Right atrium auricular region (tissue), 2 donors: Measurements from ENCODE around the gene AFAP1L1. TPM values are rescaled to one million over a fixed set of nuclear protein-coding genes. Genes with fewer than 3 reads are reported as not detected.

Experiments used
- DNase-seq: peaks from one replicate; pipeline ENCODE4 v3.0.0-alpha.2; 2019; ENCODE audit warnings: low spot score
- H3K27ac ChIP-seq, 2 donors: fragments of 200-600 bp; sonication (generic); 1 replicate in 1 of 2; 2 replicates in 1 of 2; pipeline ENCODE4 v1.5.1; 2016 to 2019
- H3K27me3 ChIP-seq, 2 donors: fragments of 200-600 bp; sonication (generic); one replicate each; pipeline versions ENCODE4 v1.5.1 to v1.6.0; 2017 to 2019
- H3K36me3 ChIP-seq: fragments of 200-600 bp; sonication (generic); one replicate; pipeline ENCODE4 v1.5.1; 2016
- H3K4me1 ChIP-seq, 2 donors: fragments of 200-600 bp; sonication (generic); one replicate each; pipeline versions ENCODE4 v1.5.1 to v1.6.0; 2017 to 2019
- H3K4me3 ChIP-seq, 2 donors: fragments of 200-600 bp; sonication (generic); 1 replicate in 1 of 2; 2 replicates in 1 of 2; pipeline ENCODE4 v1.5.1; 2017 to 2019; ENCODE audit warnings: mild to moderate bottlenecking in 1 of 2, moderate library complexity in 1 of 2
- H3K9me3 ChIP-seq, 2 donors: fragments of 200-600 bp; sonication (generic); one replicate each; pipeline ENCODE4 v1.5.1; 2019
- total RNA-seq, 2 donors: library from RNA; depleted of rRNA; stranded (reverse); fragments of >200 nt; gene quantifications; one replicate each; pipeline ENCODE4 v1.1.0, GENCODE V29; 2016
- TF ChIP-seq, protein P1 (sequence below), 2 donors: fragments of 200-600 bp; sonication (generic); IDR thresholded peaks; one replicate each; pipeline ENCODE4 v1.5.1; 2019; ENCODE audit warnings: antibody characterized with exemption in 2 of 2

The AFAP1L1 gene
- total RNA-seq, 2 donors from 2014 or later = 45.6 to 48.9 TPM

DNA sequence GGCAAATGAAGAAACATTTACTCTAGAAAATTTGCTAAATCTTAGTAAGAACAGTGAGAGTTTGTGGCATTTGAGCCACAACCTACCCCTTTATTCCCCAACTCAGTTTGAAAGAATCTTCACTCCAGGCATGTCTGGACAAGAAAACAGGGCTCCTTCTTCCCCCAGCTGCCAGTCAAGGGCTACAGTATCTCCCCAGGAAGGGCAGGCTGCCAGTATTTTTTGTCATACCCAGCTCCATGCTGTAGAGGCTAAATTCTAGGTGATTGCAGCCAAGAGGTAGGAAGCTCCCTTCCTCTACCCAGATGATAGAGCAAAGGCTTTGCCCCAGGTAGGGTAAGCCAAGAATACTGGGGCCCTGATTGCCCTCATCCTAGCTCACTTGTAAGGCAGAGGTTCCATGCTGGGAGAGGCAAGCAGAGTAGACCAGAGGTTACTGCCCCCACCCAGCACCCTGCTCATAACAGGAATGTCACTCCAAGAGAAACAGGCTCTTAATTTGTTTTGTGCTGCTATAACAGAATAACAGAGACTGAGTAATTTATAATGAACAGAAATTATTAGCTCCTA lies 53.6 kb downstream of the AFAP1L1 start:
- peaks cover 0 to 26% of the 10 kb centered on the region in 2 donors for H3K4me1 ChIP-seq
- no peak for DNase-seq
- H3K27ac ChIP-seq = no peak overlapping the region
- no peak overlapping the region for H3K4me3 ChIP-seq
- H3K27me3 ChIP-seq = no peaks in the 10 kb centered on the region
- peaks cover 69% of the 10 kb centered on the region for H3K36me3 ChIP-seq
- no peaks in the 10 kb centered on the region for H3K9me3 ChIP-seq
- TF ChIP-seq, protein P1, sequence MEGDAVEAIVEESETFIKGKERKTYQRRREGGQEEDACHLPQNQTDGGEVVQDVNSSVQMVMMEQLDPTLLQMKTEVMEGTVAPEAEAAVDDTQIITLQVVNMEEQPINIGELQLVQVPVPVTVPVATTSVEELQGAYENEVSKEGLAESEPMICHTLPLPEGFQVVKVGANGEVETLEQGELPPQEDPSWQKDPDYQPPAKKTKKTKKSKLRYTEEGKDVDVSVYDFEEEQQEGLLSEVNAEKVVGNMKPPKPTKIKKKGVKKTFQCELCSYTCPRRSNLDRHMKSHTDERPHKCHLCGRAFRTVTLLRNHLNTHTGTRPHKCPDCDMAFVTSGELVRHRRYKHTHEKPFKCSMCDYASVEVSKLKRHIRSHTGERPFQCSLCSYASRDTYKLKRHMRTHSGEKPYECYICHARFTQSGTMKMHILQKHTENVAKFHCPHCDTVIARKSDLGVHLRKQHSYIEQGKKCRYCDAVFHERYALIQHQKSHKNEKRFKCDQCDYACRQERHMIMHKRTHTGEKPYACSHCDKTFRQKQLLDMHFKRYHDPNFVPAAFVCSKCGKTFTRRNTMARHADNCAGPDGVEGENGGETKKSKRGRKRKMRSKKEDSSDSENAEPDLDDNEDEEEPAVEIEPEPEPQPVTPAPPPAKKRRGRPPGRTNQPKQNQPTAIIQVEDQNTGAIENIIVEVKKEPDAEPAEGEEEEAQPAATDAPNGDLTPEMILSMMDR (IDR thresholded peaks at IDR 0.05) = no peak

DNA sequence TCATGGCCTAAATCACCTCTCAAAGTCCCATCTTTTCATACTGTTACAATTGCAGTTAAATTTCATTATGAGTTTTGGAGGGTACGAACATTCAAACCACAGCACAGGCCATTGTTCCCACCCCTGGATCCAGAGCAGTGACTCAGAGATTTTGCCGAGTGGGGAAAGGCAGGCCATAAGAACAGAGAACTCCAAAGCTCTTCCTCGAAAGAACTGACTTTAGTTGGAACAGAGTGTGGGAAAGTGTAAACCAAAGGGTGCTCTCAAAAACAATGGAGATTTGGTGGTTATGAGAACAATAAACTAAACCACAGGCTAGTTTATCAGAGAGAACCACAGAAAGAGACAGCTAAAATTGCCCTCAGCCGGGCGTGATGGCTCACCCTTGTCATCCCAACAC lies 54.2 kb downstream of the AFAP1L1 start:
- peaks cover 71% of the 10 kb centered on the region for H3K36me3 ChIP-seq
- H3K27me3 ChIP-seq = no peaks in the 10 kb centered on the region
- H3K4me1 ChIP-seq = peaks cover 0 to 20% of the 10 kb centered on the region in 2 donors
- no peaks in the 10 kb centered on the region for H3K9me3 ChIP-seq
- no peak overlapping the region for H3K4me3 ChIP-seq
- DNase-seq = no peak
- H3K27ac ChIP-seq = no peak overlapping the region
- TF ChIP-seq, protein P1 (IDR thresholded peaks at IDR 0.05) = no peak

GRCh38 chr5:149326611-149327010 lies 55.0 kb downstream of the AFAP1L1 start:
- Histone ChIP-seq H3K36me3 (peaks cover 79% of the 10 kb centered on the region), H3K27me3 (no peaks in the 10 kb centered on the region), H3K27ac (no peak overlapping the region), H3K4me1 (peaks cover 0 to 14% of the 10 kb centered on the region in 2 donors), H3K9me3 (no peaks in the 10 kb centered on the region), H3K4me3 (no peak overlapping the region)
- DNase-seq = no peak
- TF ChIP-seq, protein P1 (IDR thresholded peaks at IDR 0.05) = no peak

- Histone ChIP-seq H3K4me1 (peaks cover 0 to under 1% of the 10 kb centered on the region in 2 donors), H3K27ac (no peak overlapping the region), H3K36me3 (peaks cover 81% of the 10 kb centered on the region), H3K4me3 (no peak overlapping the region), H3K27me3 (no peaks in the 10 kb centered on the region), H3K9me3 (no peaks in the 10 kb centered on the region)
- no peak for DNase-seq
- TF ChIP-seq, protein P1 (IDR thresholded peaks at IDR 0.05) = no peak
These were observed 56.5 kb downstream of the AFAP1L1 start for GRCh38 chr5:149328177-149328576.

GRCh38 chr5:149333711-149334443 lies 62.2 kb downstream of the AFAP1L1 start:
- peaks cover 88% of the 10 kb centered on the region for H3K36me3 ChIP-seq
- no peak overlapping the region for H3K4me3 ChIP-seq
- H3K27ac ChIP-seq = no peak overlapping the region
- TF ChIP-seq, protein P1 (IDR thresholded peaks at IDR 0.05) = no peak
- no peaks in the 10 kb centered on the region for H3K27me3 ChIP-seq
- H3K9me3 ChIP-seq = no peaks in the 10 kb centered on the region
- no peaks in the 10 kb centered on the region for H3K4me1 ChIP-seq
- no peak for DNase-seq
